ENCODE data around the gene MEG3. TPM values are rescaled to one million over a fixed set of nuclear protein-coding genes. Genes with fewer than 3 reads are reported as not detected.

Gene MEG3
- total RNA-seq, 1 donor from 2014 or later: 7.4 TPM

DNA sequence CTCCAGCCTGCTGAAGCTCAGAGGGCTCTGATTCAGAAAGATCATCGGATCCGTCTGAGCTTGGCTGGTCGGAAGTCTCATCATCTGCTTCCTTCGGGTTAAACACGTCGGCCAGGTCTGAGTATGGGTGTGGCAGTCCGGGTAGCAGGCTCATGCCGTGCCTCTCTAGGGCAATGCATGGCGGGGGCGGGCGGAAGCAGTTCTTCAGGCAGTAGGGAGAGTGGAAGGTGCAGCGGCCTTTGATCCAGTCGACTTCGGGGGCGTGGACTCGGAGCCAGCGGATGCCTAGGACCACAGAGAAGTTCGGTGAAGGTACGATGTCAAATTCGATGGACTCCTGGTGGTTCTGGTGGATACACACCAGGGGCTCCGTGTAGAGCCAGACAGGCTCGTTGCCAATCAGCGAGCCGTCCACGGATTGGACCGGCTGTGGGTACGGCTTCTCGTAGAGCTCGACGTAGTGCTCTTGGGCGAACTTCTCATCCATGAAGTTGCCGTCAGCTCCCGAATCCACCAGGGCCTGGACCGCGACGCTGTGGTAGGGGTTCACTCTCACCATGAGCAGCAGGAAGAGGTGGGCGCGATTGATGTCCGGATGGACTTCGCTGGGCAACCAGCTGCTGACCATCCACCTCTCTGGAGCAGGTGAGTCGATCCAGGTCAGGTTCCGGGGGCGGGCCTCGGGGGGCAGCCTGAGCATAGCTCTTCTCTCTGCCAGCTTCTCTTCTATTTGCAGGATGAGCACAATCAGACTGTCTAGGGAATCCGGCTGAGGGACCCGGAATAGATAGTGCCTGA is 57.3 kb downstream of the MEG3 start:
- no peak for ATAC-seq

DNA sequence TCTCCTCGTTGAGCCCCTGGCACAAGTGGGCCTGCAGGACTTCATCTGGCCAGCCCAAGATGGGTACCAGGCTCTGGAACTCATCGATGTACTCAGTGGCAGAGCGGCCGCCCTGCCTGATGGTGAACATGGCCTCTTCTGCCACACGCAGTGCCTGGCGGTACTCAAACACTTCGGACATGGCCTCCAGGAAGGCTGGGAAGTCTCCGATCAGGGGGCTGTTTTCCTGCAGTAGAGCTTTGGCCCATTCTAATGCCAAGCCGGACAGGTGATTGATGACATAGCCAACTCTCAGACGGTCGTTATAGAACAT is 57.8 kb downstream of the MEG3 start:
- ATAC-seq: no peak

DNA sequence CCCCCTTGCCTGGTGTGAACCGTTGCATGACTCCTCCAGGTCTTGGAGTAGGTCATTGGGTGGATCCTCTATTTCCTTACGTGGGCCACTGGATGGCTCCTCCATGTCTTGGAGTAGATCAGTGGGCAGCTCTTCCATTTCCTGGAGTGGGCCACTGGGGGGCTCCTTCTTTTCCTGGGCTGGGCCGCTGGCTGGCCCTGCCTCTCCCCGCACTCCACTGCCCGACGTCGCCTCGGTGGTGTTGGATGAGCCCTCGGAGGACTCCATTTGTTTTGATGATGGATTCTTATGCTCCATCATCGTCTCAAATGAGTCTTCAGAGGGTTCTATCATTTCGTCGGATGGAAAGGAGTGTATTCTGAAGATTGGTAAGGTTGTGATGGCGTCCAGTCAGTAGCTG is 58.5 kb downstream of the MEG3 start:
- ATAC-seq: no peak

DNA sequence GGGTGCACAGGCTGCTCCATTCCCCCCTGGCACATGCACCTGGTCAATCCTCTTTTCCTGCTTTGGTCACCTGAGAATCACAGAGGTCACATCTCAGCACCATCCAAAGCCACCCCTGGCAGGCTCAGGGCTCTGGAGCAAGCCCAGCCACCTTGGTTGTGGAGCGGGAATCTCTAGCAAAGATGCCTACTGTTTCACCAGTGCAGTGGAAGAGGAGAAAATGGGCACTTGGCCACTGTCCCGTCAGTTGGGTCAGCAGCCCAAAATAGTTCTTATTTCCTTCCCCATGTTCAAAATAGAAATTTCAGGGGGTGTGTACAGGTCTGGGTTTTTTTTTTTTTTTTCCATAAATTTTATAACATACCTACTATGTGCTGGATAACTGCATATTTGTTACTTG is 59.3 kb downstream of the MEG3 start:
- ATAC-seq: no peak

DNA sequence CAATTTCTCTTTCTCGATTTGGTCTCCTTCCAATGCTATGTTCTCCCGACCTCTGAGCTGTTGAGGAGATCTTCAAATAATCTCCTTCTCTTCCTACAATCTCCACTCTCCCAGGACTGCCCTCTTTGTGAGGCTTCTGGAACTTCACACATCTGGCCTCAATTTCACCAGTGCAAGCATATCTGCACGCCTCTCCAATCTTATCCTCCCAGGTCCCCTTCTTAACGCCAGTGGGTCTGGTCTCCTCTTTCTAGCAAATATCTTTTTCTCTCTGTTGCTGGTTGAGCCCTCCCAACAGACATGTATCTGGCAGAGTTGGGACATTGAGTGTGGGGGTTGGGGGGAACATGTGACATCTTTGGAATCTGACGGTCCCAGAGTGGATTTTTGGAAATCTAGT is 59.7 kb downstream of the MEG3 start:
- no peak for ATAC-seq

DNA sequence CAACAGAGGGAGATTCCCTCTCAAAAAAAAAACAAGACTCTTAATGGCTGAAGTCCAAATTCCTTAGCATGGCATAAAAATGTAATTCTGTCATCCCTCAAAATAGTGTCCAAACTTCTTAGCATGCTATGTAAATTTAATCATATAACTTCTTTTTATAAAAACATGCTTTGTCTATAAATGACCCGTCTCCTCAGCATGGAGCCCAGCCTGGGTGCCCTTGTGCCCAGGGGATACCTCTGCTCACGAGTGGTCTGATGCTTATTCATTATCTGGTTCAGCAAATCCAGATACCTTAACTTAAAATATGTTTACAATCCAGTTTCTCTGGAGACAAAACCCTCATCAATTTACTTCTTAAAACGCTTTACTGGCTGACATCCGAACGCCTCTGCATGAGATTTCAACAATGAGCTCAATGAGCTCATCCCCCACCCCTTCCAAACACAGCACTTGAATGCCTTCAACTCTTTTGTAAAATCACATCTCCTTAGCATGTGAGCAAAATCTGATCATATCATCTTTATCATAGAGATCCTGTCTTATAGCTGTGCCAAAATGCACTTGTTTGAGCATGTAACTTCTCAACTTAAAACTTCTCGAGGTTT is 61.9 kb downstream of the MEG3 start:
- ATAC-seq: no peak

DNA sequence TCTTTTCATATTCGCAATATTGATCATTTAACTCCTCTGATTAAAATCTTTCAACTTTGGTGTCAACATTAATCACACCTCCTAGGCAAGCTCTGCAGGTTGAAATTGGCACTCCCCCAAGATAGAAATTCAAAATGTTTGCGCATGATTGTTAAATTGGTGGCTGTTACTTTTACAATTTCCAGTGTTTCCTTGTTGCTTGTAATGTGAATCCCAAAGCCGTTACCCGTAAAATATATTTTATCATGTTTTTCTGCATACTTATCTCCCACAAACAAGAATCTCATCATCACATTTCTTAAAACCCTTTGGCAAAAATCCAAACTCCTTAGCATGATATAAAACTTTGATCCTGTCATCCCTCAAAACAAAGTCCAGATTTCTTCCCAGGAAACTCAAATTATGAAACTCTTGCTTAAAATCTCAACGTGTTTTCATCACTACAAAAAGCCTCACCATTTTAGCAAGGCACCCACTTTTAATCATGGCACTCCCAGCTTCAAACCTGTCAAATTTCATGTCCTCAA is 62.9 kb downstream of the MEG3 start:
- ATAC-seq: no peak

DNA sequence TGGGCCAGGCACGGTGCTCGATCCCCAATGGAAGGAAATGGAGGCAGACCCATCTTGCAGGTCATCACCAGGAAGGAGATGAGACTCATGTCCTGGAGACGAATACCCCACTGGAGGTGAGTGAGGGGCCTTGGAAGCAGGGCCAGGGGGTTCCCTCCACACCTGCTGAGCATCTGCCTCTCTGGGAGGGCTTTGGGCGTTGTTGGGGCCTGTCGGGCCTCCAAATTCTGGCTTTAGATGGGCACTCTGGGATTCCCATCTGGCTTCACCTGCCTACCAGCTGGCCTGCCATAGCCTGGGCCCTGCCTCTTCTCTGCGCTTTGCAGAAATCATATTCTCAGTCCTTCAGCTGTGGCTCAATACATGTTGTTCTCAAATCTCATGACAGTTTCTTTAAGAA is 63.7 kb downstream of the MEG3 start:
- no peak for ATAC-seq

DNA sequence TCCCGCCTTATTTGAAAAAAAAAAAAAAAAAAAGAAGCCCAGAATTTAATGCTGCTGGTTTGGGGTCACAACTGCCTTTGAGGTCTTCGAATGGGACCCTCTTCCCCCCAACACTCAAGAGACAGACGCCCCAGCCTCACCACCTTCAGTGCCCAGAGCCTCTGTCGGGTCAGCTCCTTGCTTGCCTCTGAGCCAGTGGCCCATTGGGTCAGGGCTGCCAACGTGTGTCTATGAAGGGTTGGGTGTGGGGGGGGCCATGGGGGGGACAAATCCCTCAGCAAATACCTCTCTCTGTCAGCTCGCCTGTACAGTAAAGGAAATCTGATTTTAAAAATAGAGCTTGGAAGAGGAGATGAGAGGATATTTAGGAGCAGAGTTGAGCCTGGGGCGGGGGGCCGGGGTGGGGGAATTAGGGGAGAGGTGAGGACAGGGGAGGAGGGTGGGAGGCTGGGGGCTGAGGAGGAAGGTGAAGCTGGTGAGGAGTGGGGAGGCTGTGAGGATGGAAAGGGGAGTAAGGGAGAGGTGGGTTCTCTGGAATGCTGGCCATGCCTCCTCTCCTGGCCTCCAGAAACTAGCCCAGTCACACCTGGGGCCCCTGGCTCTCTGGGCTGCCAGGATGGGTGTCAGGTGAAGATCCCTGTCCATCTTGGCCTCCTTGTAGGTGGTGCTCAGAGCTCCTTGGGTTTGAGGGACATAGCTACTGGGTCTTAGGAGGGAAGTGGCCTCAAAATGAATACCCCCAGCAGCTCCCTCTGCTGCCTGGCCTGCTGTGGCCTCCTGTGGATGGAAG is 64.3 kb downstream of the MEG3 start:
- ATAC-seq: no peak

DNA sequence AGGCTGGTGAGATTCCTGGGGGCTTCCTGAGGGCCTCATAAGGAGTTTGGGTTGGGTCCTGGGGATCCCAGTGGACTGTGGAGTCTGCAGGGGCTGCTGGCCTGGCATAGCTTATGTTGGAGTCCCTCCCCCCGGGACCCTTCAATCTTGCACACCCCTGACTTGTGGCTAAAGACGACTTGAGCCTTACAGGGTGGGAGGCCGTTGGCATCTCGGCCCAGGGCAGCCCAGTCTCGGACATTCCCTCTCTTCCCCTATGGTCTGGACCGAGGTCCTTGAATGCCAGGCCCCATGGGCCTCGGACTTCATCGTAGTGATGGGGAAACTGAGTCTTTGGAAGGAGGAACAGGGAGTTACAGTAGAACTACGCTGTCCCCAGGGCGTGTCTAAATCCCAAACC is 65.1 kb downstream of the MEG3 start:
- ATAC-seq: no peak

DNA sequence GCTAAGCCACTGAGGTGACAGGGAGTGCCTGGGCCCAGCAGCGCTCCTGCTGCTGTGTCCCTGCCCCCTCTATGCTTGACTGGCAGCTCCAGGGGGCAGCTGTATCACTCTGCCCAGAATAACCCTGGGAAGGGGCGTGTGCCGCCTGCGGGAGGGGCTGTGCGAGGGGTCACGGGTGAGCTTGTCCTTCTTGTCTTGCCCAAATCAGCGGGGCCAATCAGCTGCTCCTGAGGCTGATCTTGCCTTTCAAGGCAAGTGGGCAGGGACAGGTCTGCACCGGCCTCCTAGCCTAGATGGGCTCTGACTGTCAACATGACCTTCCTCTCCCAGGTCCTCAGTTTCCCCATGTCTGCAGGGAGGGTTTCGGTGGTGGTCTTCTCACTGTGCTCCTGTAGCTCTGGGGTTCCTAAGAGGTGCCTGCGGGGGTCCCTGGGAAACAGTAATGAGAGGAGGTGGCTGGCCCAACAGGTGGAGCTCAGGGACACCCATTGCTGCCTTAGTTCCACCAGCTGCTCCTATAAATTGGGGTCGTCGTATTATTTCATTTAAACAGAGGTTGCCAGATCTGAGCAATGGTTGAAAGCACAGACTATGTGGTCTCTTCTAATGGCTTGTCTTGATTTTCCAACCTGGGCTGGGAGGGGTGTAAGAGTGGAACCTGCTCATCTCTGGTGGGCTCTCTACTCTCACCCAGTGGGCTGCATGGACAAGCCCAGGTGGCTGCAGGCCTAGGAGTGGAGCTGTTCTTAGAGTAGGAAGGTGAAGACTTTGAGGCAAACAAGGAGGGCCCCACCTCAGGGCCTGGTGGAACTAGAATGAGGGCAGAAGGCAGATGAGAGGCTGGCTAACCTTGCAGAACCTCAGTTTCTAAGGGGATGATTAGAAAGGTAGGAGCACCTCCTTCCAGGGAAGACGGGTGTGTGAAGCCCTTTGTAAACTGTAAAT is 65.9 kb downstream of the MEG3 start:
- no peak for ATAC-seq

DNA sequence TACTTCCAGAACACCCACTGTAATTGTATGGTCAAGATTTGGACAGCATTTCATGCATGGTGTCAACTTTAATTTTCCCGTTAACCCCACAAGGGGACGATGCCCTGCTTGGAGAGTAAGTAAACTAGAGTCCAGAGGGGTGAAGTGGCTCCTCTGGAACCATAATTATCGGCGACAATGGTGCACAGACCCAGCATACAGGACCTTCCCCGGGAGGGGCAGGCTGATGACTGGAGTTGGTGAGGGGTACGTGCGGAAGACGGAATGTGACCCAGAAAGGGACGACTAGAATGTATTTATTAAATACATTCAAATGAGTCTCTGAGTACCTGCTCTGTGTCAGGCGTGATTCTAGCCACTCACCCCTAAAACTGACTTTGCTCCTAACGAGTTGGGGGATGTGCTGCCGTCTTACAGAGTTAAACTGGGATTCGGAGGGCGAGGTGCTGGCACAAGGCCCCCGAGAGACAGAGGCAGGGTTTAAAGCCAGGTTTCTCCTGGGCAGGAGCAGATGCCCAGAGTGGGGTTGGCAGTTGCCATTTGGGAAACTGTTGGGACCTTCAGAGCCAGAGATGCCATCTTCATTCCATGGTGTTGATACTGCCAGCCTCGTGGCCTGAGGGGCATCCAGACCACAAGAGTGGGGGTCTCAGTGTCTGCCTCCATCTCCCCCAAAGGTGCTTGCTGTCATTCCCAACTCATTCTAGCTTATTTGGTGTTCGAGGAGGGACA is 66.7 kb downstream of the MEG3 start:
- no peak for ATAC-seq

DNA sequence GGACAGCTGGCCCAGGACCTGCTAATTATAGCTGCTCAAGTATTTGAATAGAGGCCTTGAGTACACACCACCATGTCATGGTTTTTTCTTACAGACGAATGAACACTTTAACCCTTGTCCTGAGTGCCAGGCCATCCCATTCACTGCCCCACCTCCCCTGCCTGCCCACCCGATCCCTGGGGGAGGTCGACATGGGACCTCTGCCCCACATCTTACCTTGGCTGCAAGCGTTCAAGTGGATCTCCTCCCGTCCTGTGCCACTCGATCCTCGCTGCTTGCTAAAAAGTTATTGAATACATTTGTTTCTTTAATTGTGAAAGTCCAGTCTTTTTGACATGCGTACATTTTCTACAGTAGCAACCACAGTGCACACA is 67.3 kb downstream of the MEG3 start:
- ATAC-seq: no peak

DNA sequence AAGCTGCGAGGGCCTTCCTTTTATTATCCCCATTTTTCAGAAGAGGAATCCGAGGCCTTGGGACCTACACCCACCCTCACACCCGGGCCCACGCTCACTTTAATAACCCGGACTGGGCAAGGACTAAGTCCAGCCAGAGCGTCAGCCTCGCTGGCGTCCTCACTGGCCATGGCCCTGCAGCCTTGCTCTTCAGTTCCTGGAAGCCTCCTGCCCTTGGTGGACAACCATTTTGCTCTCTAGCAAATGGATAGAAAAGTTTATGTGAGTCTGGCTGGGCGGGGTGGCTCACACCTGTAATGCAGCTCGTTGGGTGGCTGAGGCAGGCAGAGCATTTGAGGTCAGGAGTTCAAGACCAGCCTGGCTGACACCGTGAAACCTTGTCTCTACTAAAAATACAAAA is 67.8 kb downstream of the MEG3 start:
- ATAC-seq: no peak

DNA sequence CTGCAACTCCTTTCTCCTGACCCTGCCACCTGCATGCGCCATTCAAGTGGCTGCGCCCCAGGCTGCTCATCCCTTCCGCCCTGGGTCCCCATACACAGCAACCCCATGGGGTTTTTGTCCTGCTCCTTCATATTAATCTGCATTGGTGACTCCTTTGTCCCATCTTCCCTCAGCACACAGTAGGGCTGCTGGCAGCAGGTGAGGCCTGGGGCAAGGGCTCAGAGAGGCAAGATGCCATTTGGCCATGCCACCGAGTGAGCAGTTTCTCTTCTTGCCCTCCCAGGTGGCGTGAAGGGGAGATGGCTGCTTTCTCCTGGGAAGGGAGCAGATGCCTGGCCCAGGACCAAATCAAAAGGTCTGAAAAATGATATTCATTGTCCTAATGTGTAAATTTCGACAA is 68.5 kb downstream of the MEG3 start:
- no peak for ATAC-seq

DNA sequence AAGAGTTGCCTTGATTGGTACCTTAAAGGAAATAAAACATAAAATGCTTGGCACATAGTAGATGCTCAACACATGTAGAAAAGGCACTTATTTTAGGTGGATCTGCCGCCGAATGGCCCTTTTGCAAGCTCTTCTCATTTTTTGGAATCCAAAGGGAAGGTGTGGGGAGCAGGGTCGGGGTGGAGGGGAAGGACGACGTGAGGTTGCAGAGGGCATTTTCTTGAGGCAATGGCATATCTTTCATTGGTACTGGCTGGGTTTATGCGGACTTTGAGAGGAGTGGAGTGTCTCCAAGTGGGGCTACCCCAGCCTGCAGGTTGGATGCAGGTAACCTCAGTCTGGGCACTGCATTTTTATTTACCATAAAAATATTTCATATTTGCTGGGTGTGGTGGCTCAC is 69.5 kb downstream of the MEG3 start:
- no peak for ATAC-seq

DNA sequence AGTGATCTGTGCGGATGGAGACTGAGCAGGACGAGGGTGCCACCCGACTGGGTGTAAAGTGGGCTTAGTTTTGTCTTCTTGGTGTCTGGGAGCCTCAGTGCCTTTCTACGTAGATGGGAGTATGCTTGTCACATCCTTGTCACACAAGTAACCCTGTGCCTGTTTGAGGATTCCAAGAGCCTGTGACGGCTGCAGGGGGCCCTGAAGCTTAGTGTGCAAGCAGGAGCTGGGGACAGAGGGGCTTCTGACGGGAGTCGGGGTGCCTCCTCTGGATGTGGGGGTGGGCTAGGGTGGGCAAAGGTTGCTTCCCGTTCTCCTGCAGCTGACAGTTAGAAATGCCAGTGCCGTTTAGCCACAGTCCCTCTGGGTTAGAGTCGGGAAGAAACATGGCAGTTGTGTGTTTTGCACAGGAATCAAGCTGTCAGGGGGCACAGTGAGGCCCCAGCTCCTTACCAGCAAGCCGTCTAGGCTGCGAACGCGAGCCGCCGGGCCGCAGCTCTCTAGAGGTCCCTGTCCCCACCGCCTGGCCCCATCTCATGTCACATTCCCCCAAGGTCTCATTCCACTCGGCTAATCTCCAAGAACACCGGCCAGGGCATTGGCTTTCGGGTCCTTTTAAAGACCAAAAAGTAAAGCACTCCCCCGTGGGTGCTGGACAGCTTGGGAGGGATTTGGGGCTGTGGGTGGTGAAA is 70.6 kb downstream of the MEG3 start:
- no peak for ATAC-seq

DNA sequence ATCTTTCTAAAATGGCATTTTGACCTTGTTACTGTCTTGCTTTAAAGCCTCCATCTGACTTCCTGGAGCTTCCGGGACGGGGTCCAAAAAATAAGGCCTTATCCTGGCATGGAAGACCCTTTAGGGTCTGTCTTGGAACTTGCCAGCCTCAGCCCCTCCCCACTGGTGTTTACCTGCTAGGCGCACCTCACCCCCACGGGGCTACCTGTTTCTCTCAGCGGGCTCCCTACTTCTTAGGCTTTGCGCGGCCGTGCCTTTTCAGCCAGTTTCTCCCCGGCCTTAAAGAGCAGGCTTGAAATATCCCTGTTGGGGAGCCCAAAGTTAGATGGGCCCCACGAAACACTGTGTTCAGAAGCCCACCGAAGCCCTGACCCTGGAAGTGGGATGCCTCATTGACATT is 72.5 kb downstream of the MEG3 start:
- no peak for ATAC-seq

DNA sequence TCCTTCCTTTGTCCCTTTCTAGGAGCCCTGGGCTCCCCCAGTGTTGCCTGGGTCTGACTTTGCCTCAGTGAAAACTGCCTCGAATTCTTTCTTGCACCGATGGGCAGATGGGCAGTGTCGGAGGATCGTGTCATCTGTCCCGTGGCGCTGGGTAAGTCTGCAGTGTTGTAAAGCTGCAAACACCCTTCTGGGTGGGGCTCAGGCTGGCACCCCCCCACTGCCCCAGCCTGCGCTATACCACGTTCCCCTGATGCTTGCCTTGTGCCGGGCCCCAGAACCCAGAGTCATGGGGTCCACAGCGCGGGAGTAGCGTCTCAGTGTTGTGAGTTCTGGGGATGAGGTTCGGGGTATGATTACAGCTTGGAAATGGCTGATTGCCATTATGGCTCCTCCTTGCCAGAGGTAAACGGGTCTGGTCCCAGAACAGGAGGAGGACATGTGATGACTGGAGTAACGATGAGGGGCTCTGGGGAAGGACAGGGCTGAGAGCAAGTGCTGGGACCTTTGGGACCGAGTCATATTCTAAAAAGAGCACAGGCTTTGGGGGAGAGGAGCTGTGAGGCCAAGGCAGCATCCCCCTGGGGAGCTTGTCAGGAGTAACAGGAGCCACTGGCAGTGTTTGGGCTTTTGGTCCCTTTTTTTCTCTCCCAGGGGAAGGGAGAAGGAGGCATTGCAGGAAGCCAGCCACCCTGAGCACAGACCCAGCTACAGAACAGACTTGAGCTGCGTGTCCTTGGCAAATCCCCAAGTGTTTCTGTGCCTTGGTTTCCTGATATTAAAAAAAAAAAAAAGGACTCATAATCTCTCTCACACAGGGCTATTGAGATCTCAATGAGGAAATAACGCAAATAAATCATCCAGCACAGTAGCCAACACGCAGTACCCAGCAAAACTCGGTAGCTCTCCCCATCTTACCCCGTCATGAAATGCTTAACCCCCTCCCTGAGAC is 73.3 kb downstream of the MEG3 start:
- no peak for ATAC-seq

Measured in esophagus mucosa (tissue), 1 donor.